Measurements from ENCODE around the gene MB21D2.

The MB21D2 gene

GRCh38 chr3:192920411-192920810, 2.8 kb upstream of the MB21D2 start:
- no peak for DNase-seq

DNA sequence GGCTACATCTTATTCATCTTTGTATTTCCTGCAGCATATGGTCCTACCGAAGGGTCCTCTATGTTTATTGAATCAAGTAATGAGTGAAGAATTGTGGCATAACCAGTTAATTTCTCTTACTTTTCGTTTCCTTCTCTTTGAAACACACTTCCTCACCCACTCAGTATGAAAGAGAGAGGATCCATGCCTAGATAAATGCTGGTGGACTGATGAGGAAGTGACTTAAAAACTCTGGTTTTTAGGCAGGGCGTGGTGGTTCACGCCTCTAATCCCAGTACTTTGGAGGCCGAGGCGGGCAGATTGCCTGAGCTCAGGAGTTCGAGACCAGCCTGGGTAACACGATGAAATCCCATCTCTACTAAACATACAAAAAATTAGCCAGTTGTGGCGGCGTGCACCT, 2.2 kb upstream of the MB21D2 start:
- no peak for DNase-seq

- DNase-seq, result no peak
Measured at GRCh38 chr3:192918275-192918588, 576 bp upstream of the MB21D2 start.

- DNase-seq, result peak; percentile 65
Measured at GRCh38 chr3:192917028-192917403, 640 bp downstream of the MB21D2 start.

- DNase-seq, result peak; percentile 65
Measured at GRCh38 chr3:192916371-192917027, 1.2 kb downstream of the MB21D2 start.

GRCh38 chr3:192915722-192916121, 1.9 kb downstream of the MB21D2 start:
- no peak for DNase-seq

GRCh38 chr3:192915304-192915703, 2.4 kb downstream of the MB21D2 start:
- peak; percentile 23 for DNase-seq

DNA sequence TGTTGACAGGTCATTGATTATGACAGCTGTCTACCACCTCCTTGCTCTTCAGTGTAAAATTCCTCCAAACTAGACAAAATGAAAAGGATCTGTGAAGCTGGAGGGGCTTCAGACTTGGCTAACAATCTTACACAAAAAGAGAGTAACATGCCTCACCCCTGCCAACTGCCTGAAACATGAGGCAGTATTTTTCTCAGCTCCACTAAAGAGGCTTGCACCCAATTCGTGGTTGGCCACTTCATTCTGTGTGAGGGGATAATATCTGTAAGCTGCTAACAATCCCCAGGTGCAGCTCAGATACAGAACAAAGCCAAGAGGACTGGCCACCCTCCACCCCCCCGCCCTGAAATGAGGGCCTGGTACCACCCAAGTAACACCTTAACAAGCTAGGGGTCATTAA, 2.8 kb downstream of the MB21D2 start:
- no peak for DNase-seq

DNA sequence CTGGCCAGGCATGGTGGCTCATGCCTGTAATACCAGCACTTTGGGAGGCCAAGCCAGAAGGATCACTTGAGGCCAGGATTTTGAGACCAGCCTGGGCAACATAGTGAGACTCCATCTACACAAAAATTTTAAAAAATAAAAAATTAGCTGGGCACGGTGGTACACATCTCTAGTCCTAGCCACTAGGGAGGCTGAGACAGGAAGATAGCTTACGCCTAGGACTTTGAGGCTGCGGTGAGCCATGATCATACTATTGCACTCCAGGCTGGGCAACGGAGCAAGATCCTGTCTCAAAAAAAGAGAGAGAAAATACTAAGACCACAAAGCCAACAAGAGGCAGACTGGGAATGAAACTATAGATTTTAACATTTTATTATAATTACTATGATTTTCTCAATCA, 4.1 kb downstream of the MB21D2 start:
- no peak for DNase-seq

GRCh38 chr3:192911293-192911692, 6.4 kb downstream of the MB21D2 start:
- no peak for DNase-seq

- DNase-seq, result no peak
Measured at GRCh38 chr3:192907784-192908183, 9.9 kb downstream of the MB21D2 start.

- DNase-seq, result peak; percentile 70
Measured at GRCh38 chr3:192906940-192907339, 10.7 kb downstream of the MB21D2 start.

DNA sequence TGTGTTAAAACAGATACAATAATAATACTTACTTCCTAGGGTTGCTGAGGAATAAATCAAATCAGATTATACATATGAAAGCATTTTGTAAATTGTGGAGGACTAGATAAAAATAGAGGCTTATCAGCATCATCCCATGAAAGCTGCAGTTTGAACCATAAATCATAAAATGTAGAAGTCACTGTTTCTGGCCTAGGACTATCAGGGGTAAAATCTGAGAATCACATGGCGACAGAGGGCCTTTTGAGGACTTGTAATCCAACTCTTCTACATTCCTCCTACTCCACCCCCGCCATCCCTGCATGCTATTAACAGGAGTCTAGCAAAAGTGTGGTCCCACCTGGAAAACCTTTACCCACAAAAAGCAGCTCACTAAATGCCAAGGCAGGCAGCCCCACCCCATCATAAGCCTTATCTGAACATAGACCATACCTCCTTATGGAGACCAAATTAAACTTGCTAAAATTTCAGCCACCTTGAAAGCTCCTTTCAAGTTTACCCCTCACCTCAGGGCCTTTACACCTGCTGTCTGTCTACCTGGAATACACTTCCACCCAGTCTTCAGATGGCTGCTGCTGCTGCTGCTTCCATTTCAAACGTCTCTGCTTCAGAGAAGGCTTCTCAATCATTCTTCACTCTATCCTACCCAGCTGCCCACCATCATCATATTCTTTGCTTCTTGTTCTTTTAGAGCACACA, 11.5 kb downstream of the MB21D2 start:
- no peak for DNase-seq

GRCh38 chr3:192904632-192905289, 12.9 kb downstream of the MB21D2 start:
- DNase-seq, result no peak

- no peak for DNase-seq
Measured at GRCh38 chr3:192902549-192902948, 15.1 kb downstream of the MB21D2 start.

- DNase-seq, result no peak
Measured at GRCh38 chr3:192901435-192901834, 16.2 kb downstream of the MB21D2 start.

- DNase-seq, result no peak
Measured at GRCh38 chr3:192899540-192899982, 18.1 kb downstream of the MB21D2 start.

GRCh38 chr3:192897005-192897404, 20.7 kb downstream of the MB21D2 start:
- DNase-seq, result no peak

GRCh38 chr3:192896208-192896607, 21.4 kb downstream of the MB21D2 start:
- no peak for DNase-seq

DNA sequence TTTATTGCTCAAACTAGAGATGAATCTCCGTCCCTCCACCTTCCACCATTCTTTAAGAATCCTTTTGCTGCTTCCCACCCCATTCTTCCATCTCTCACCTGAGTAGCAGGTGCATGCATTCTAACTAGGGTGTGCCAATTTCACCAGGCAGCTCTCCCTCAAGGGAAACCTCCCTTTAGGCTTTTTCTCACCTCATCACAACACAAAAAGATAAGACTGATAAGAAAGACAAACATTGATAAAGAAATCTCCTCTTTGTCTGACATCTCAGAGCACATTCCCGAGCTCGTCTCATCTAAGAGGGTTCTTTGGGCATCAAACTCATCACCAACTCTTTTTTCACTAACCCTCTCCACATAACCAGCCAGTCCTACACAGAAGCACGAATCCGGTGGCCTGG, 23.0 kb downstream of the MB21D2 start:
- DNase-seq, result no peak

DNA sequence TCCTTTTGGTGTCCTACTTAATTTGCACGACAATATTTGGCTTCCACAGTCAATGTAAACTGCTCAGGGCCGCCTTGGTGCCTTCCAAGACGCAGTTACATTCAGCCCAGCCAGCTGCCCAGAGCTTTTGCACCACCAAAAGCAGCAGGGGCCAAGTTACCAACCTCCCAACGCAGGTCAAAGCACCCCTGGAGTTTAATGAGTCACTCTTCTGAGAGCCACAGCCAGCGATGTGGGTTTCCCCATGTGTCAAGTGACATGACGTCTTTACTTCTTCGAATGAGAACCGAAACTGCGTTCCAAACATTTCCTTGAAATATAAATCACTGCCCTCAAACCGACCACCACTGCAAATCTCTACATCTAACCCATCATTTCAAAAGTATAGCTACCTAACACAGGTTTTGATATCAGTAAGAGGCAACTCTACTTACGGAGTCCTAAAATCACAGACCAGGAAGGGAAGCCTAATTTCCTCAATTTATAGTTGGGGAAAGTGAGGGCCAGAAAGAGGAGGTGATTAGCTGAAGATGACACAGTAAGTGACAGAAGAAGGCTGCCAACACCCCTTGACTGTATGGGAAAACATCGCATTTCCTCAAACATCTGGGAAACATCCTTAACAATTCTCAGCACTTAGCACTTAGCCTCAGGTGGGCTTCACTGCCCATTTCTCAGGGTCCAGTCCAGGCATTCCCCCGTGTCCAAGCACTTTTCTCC, 24.5 kb downstream of the MB21D2 start:
- DNase-seq, result no peak

GRCh38 chr3:192890347-192891335, 27.0 kb downstream of the MB21D2 start:
- DNase-seq, result no peak
